ENCODE measurements around the gene SHROOM2. TPM values are rescaled to one million over a fixed set of nuclear protein-coding genes. Genes with fewer than 3 reads are reported as not detected.

Gene SHROOM2
- total RNA-seq, 1 experiment from 2014 or later, result 13.9 TPM

- Histone ChIP-seq H3T11ph (ENCODE audit: low read length) (no peak overlapping the region), H3K9ac (ENCODE audit: extremely low read depth, insufficient read length, low read length) (no peak overlapping the region), H3K4me2 (ENCODE audit: insufficient read depth, insufficient read length, low read length) (no peak overlapping the region), H3K9me3 (ENCODE audit: control insufficient read depth, low read depth, low read length) (no peaks in the 10 kb centered on the region), H3K23me2 (ENCODE audit: insufficient read length, low read depth, low read length, poor library complexity, severe bottlenecking) (no peaks in the 10 kb centered on the region), H3K4me1 (ENCODE audit: insufficient read depth, low read length) (no peaks in the 10 kb centered on the region), H3K27ac (ENCODE audit: insufficient read length, low read depth, low read length) (no peak overlapping the region), H3K27me3 (ENCODE audit: insufficient read depth, low read length) (no peaks in the 10 kb centered on the region), H3K79me1 (ENCODE audit: insufficient read depth, low read depth, low read length, poor library complexity, severe bottlenecking) (no peaks in the 10 kb centered on the region), H2BK120ac (ENCODE audit: low read depth, low read length, poor library complexity, severe bottlenecking) (no peak overlapping the region), H3K56ac (ENCODE audit: insufficient read length, low read depth, low read length) (no peak overlapping the region), H4K5ac (ENCODE audit: insufficient read length, low read depth, low read length) (no peak overlapping the region), H4K20me1 (ENCODE audit: control insufficient read depth, insufficient read depth, insufficient read length) (no peaks in the 10 kb centered on the region), H3K79me2 (ENCODE audit: insufficient read depth, low read length) (no peaks in the 10 kb centered on the region), H3K4ac (ENCODE audit: low read depth, low read length) (no peak overlapping the region), H2AK5ac (ENCODE audit: insufficient read length, low read length) (no peak overlapping the region), H4K91ac (ENCODE audit: insufficient read length, low read depth, low read length) (no peak overlapping the region), H3K14ac (ENCODE audit: insufficient read depth, low read length) (no peak overlapping the region), H2BK5ac (ENCODE audit: insufficient read length, low read length) (no peak overlapping the region), H2BK15ac (ENCODE audit: low read depth, low read length) (no peak overlapping the region), H4K8ac (replicated peaks; ENCODE audit: insufficient read length, low read depth, low read length) (no peak overlapping the region), H2AFZ (ENCODE audit: low read length) (no peak overlapping the region), H3K18ac (ENCODE audit: insufficient read length, low read depth, low read length) (no peak overlapping the region), H2BK12ac (ENCODE audit: insufficient read length, low read depth, low read length) (no peak overlapping the region), H3K23ac (ENCODE audit: insufficient read length, low read depth, low read length) (no peak overlapping the region), H2BK20ac (ENCODE audit: low read depth, low read length, poor library complexity, severe bottlenecking) (no peak overlapping the region)
- no peaks in the 10 kb centered on the region; the same call in 1 of the 2 replicates for H3K27me3 Mint-ChIP-seq (ENCODE audit: low read depth)
- no peak overlapping the region for H3K4me3 Mint-ChIP-seq
- no CpG with 5 or more reads among the region's 6 CpGs for WGBS (ENCODE audit: extremely low coverage, insufficient read length, low lambda C conversion rate)
- no peak for TF ChIP-seq CTCF (conservative IDR thresholded peaks at IDR 0.05)
- H3K9me3 Mint-ChIP-seq, result peaks cover 12 to 55% of the 10 kb centered on the region in 2 experiments
- DNase-seq, result no peak
- H3K27ac Mint-ChIP-seq, result no peak overlapping the region
- no peaks in the 10 kb centered on the region for H3K4me1 Mint-ChIP-seq
- H3K36me3 Mint-ChIP-seq (ENCODE audit: insufficient read depth in 1 of 3, low read depth in 3 of 3), result peaks cover 52 to 67% (median 65%) of the 10 kb centered on the region in 3 experiments
Observed at GRCh38 chrX:9942086-9942485, 155.9 kb downstream of the SHROOM2 start.
